Calu3 (cell line): Measurements from ENCODE around the gene TNKS1BP1. TPM values are rescaled to one million over a fixed set of nuclear protein-coding genes. Genes with fewer than 3 reads are reported as not detected.
A peak's percentile ranks its signal among the peaks of the same experiment; 100 is the strongest.

Experiments
- BruUV-seq: library from RNA; stranded (reverse); fragments of 400-500 nt; replicated peaks from 2 replicates; lab custom pipeline; 2021; lab: Mats Ljungman, UMichigan
- CTCF ChIA-PET: fragments of 300-600 bp; sonication (Branson Sonifier 250); formaldehyde crosslinking; loops from one replicate; lab custom pipeline; 2022; ENCODE audit warnings: antibody characterized with exemption; lab: Charles Lee
- DNase-seq: peaks from one replicate; pipeline ENCODE4 v3.0.0; 2022
- H3K27ac Mint-ChIP-seq: one replicate; pipeline ENCODE4 v1.8.0; 2022; ENCODE audit warnings: mixed read lengths; ENCODE audit not compliant: unreplicated experiment
- H3K27me3 Mint-ChIP-seq: one replicate; pipeline ENCODE4 v1.8.0; 2022; ENCODE audit warnings: mixed read lengths; ENCODE audit not compliant: unreplicated experiment
- H3K36me3 Mint-ChIP-seq: one replicate; pipeline ENCODE4 v1.8.0; 2022; ENCODE audit warnings: mild to moderate bottlenecking, moderate library complexity, mixed read lengths; ENCODE audit not compliant: insufficient read depth, unreplicated experiment
- H3K4me1 Mint-ChIP-seq: one replicate; pipeline ENCODE4 v1.8.0; 2022; ENCODE audit warnings: mild to moderate bottlenecking, low read depth, mixed read lengths; ENCODE audit not compliant: unreplicated experiment
- H3K4me3 Mint-ChIP-seq: one replicate; pipeline ENCODE4 v1.8.0; 2022; ENCODE audit warnings: mild to moderate bottlenecking, low read depth, moderate library complexity, mixed read lengths; ENCODE audit not compliant: unreplicated experiment
- H3K9me3 Mint-ChIP-seq: one replicate; pipeline ENCODE4 v1.8.0; 2022; ENCODE audit warnings: low read depth, mixed read lengths; ENCODE audit not compliant: unreplicated experiment
- CTCF ChIP-seq: fragments of 200-600 bp; IDR thresholded peaks from one replicate; pipeline ENCODE4 v1.8.0; 2022; ENCODE audit warnings: antibody characterized with exemption; ENCODE audit not compliant: unreplicated experiment
- intact Hi-C: fragments of 100-400 bp; cut with micrococcal nuclease; formaldehyde crosslinking; loops from one replicate; pipeline ENCODE4 v1.10.0; 2022; ENCODE audit not compliant: unreplicated experiment
- total RNA-seq: library from RNA; stranded (reverse); gene quantifications from 2 replicates; pipeline ENCODE4 v1.2.3, GENCODE V29; 2022

TNKS1BP1 gene
- total RNA-seq, 1 experiment from 2014 or later, result 151 TPM

GRCh38 chr11:57315491-57315890 lies 9.3 kb downstream of the TNKS1BP1 start:
- peaks cover 28% of the 10 kb centered on the region for H3K36me3 Mint-ChIP-seq
- no peak overlapping the region for H3K4me3 Mint-ChIP-seq
- no peak for DNase-seq
- no TSS peak for BruUV-seq
- no peaks in the 10 kb centered on the region for H3K27me3 Mint-ChIP-seq
- peaks cover 12% of the 10 kb centered on the region for H3K4me1 Mint-ChIP-seq
- TF ChIP-seq CTCF, result no peak
- no peak overlapping the region for H3K27ac Mint-ChIP-seq
- no peaks in the 10 kb centered on the region for H3K9me3 Mint-ChIP-seq
- CTCF ChIA-PET, result no interaction called here
- intact Hi-C loops, result no loop called here

GRCh38 chr11:57314221-57314973 lies 10.4 kb downstream of the TNKS1BP1 start:
- Mint-ChIP-seq H3K36me3 (peaks cover 36% of the 10 kb centered on the region), H3K4me1 (peaks cover 22% of the 10 kb centered on the region), H3K9me3 (no peaks in the 10 kb centered on the region), H3K4me3 (no peak overlapping the region), H3K27me3 (no peaks in the 10 kb centered on the region), H3K27ac (no peak overlapping the region)
- no TSS peak for BruUV-seq
- TF ChIP-seq CTCF, result no peak
- intact Hi-C loops, result no loop called here
- no peak for DNase-seq
- CTCF ChIA-PET, result no interaction called here

GRCh38 chr11:57313788-57314135 lies 11.0 kb downstream of the TNKS1BP1 start:
- TF ChIP-seq CTCF, result no peak
- Mint-ChIP-seq H3K4me3 (no peak overlapping the region), H3K4me1 (peaks cover 28% of the 10 kb centered on the region), H3K36me3 (peaks cover 36% of the 10 kb centered on the region), H3K27me3 (no peaks in the 10 kb centered on the region), H3K9me3 (no peaks in the 10 kb centered on the region), H3K27ac (no peak overlapping the region)
- intact Hi-C loops, result no loop called here
- no TSS peak for BruUV-seq
- CTCF ChIA-PET, result interaction anchor here (0.6 to 2.9 kb wide), 2 partner anchors 8 to 64 kb away, joined by 3 to 17 read pairs; no protein-coding TSS in a partner anchor
- no peak for DNase-seq

- H3K36me3 Mint-ChIP-seq, result peaks cover 41% of the 10 kb centered on the region
- no peak for TF ChIP-seq CTCF
- no peak for DNase-seq
- H3K4me3 Mint-ChIP-seq, result no peak overlapping the region
- H3K9me3 Mint-ChIP-seq, result no peaks in the 10 kb centered on the region
- intact Hi-C loops, result no loop called here
- BruUV-seq, result no TSS peak
- no peaks in the 10 kb centered on the region for H3K27me3 Mint-ChIP-seq
- CTCF ChIA-PET, result interaction anchor here (0.6 to 2.9 kb wide), 2 partner anchors 9 to 63 kb away, joined by 3 to 17 read pairs; no protein-coding TSS in a partner anchor
- peaks cover 33% of the 10 kb centered on the region for H3K4me1 Mint-ChIP-seq
- peak overlapping the region; percentile 66 for H3K27ac Mint-ChIP-seq
Measured at GRCh38 chr11:57313071-57313787, 11.5 kb downstream of the TNKS1BP1 start.
